A549 (cell line): ENCODE measurements around the gene PRSS27.

Source experiments
- CBX2 ChIP-seq: fragments of 200-600 bp; sonication (generic); IDR thresholded peaks from 2 replicates; pipeline ENCODE4 v1.6.1; 2016; ENCODE audit warnings: low read depth, mild to moderate bottlenecking, borderline replicate concordance
- CEBPB ChIP-seq, 2 experiments: fragments of >200 bp in 1 of 2; sonication (Bioruptor Twin) in 1 of 2; formaldehyde crosslinking in 1 of 2; IDR thresholded peaks; 2 replicates each; pipeline ENCODE4 v1.6.1; 2012 to 2016
- JUNB ChIP-seq: fragments of >200 bp; sonication (Bioruptor Twin); formaldehyde crosslinking; IDR thresholded peaks from 2 replicates; pipeline ENCODE4 v1.6.1; 2016
- RAD21 ChIP-seq, 2 experiments: fragments of >200 bp in 1 of 2; sonication (Bioruptor Twin) in 1 of 2; formaldehyde crosslinking in 1 of 2; IDR thresholded peaks in 1 of 2; conservative IDR thresholded peaks in 1 of 2; 2 replicates in 1 of 2; 3 replicates in 1 of 2; pipeline ENCODE4 v1.6.1; 2012 to 2018; ENCODE audit warnings: inconsistent platforms in 1 of 2
- TF ChIP-seq, protein P1 (sequence below): fragments of >200 bp; sonication (Bioruptor Twin); formaldehyde crosslinking; IDR thresholded peaks from 3 replicates; pipeline ENCODE4 v1.5.1; 2016
- TF ChIP-seq, protein P2 (sequence below): fragments of 250-450 bp; sonication (Bioruptor Pico); IDR thresholded peaks from 2 replicates; pipeline ENCODE4 v1.5.0; 2021; ENCODE audit warnings: mild to moderate bottlenecking, moderate library complexity, borderline replicate concordance

DNA sequence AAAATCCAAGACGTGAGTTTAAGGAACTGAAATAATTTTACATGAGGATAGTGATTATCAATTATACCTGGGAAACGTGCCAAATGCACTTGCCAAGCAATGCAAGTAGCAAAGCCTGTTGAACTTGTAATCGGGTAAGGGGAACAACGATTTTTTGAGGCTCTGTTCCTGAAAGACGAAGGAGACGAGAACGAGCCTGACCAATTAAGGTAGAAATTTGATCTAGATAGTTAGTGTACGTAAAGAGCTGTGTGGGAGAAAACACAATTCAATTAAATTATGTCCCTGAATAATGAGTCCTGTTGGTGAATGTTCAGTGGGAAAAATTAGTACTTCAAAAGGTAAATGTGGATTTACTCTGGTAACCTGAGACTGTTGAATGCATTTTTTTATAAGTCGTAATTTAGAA lies 55.4 kb downstream of the PRSS27 start:
- no peak for TF ChIP-seq JUNB
- TF ChIP-seq, protein P1, sequence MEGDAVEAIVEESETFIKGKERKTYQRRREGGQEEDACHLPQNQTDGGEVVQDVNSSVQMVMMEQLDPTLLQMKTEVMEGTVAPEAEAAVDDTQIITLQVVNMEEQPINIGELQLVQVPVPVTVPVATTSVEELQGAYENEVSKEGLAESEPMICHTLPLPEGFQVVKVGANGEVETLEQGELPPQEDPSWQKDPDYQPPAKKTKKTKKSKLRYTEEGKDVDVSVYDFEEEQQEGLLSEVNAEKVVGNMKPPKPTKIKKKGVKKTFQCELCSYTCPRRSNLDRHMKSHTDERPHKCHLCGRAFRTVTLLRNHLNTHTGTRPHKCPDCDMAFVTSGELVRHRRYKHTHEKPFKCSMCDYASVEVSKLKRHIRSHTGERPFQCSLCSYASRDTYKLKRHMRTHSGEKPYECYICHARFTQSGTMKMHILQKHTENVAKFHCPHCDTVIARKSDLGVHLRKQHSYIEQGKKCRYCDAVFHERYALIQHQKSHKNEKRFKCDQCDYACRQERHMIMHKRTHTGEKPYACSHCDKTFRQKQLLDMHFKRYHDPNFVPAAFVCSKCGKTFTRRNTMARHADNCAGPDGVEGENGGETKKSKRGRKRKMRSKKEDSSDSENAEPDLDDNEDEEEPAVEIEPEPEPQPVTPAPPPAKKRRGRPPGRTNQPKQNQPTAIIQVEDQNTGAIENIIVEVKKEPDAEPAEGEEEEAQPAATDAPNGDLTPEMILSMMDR, result no peak
- TF ChIP-seq, protein P2, sequence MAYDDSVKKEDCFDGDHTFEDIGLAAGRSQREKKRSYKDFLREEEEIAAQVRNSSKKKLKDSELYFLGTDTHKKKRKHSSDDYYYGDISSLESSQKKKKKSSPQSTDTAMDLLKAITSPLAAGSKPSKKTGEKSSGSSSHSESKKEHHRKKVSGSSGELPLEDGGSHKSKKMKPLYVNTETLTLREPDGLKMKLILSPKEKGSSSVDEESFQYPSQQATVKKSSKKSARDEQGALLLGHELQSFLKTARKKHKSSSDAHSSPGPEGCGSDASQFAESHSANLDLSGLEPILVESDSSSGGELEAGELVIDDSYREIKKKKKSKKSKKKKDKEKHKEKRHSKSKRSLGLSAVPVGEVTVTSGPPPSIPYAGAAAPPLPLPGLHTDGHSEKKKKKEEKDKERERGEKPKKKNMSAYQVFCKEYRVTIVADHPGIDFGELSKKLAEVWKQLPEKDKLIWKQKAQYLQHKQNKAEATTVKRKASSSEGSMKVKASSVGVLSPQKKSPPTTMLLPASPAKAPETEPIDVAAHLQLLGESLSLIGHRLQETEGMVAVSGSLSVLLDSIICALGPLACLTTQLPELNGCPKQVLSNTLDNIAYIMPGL, result no peak
- TF ChIP-seq CEBPB (IDR thresholded peaks at IDR 0.05), result no peak
- TF ChIP-seq CBX2, result no peak
- TF ChIP-seq RAD21 (conservative IDR thresholded peaks at IDR 0.05 in 1 of 2, IDR thresholded peaks at IDR 0.05 in 1 of 2), result no peak
